Activated CD4-positive, alpha-beta T cell treated with anti-CD3 and anti-CD28 coated beads, Interleukin-2, amount 50 U/mL, for 16 hours (primary cell): ENCODE results near the gene EPGN.
A peak's percentile ranks its signal among the peaks of the same experiment; 100 is the strongest.

Source experiments
- DNase-seq: peaks from one replicate; pipeline ENCODE4 v3.0.0-alpha.2; 2020

Gene EPGN, protein sequence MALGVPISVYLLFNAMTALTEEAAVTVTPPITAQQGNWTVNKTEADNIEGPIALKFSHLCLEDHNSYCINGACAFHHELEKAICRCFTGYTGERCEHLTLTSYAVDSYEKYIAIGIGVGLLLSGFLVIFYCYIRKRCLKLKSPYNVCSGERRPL

DNA sequence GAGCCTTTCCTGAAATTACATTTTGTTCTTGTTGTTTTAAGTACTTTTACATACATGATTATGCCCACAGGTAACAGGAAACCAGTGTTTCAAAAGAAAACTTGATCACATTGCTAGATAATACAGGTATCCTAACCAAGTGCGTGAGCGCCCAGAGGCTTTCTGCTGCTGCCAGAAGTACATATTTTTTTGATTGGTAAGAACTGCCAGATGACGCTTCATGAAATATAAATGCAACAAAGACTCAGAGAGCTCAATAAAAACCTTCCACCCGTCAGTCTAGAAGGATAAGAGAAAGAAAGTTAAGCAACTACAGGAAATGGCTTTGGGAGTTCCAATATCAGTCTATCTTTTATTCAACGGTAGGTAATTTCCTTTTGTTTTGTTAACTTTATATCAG lies at the start of gene EPGN:
EPGN (plus strand) TSS at position 256 of the 400 bp plus-strand sequence; CDS start at position 320, 64 bp downstream.
- peak; percentile 15 for DNase-seq

DNA sequence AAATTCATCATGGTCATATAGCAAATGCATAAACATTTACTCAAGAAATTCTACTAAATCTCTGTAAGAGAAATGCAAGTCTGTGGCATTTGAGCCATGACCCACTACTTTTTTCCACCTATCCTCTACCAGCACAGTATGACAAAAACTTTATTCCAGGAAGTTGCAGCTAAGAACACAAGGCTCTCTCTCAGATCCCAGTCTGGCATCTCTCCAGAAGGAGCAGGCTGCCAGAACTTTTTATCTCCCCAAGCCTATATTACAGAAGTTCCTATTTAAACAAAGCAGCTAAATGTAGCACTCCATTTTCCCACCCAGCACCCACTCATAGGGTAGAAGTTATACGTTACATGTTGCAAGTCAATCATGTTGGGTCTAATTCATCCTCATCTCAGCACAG lies 49.3 kb upstream of the EPGN start:
- no peak for DNase-seq

DNA sequence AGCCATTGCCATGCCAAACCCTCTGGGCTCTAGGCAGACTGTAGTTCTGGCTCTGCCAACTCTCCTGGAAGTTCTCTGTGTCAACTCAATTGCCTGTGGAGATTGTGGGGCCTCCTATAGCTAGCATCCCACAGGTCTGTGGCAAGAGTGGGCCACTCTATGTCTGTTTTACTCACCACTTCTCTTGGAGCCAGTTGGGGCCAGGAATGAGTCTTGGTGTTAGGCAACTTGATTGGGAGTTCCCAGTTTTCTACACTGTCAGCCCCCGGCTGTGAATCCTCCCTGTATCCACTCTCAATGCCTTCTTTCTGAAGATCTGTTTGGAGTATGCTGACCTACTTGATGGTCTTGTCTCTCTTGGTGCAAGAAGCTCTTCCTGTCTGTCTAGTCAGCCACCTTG lies 48.2 kb upstream of the EPGN start:
- no peak for DNase-seq

DNA sequence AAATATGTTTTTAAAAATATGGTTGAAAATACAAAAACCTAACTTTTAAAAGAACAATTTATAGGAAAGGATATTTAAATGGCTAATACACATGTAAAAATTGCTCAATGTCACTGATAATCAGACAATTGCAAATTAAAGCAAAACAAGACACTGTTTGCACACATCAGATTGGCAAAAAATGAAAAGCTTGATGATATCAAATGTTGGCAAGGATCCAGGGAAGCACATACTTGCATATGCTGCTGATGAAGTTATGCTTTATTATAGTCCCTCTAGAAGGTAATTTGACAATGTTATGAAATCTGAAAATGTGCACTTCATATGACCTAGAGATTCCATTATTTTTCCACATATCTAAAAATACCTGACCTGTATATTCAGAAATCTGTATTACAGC lies 45.7 kb upstream of the EPGN start:
- no peak for DNase-seq

GRCh38 chr4:74263551-74263950 lies 44.7 kb upstream of the EPGN start:
- DNase-seq = no peak

DNA sequence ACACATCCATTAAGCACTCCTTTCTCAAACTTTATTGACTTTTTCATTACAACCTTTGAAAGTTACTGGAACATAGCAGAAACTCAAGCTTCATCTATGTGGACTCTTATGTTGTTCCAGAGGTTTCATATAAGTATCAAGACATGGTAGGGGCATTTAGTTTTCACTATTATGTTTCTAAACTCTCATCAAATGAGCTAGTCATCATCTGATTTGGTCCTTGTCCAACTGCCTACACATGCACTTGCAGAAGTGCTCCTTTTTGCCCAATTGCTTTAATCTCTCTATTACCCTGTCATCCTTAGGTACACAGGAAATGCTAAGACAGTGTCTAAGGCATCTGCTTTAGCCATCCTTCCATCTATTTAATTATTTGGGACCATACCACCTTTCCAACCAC lies 42.2 kb upstream of the EPGN start:
- no peak for DNase-seq

- no peak for DNase-seq
Measured at GRCh38 chr4:74267998-74268606, 40.2 kb upstream of the EPGN start.

DNA sequence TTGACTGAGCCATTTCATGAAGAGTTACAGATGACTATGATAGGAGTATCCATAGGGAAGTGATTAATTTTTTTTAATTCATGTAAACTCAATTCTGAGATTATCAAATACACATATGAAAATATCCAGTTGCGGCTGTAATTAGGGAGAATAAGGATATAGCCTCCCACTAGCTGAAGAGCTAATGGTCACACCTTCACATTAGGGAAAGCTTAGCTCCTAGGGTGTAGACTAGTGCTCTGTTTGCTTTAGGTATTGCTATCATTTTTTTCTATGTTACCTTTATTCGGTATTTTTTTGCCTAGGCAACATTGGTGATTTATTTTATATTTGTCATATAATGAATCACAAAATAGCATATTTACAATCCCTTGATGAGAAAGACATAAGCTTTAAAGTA lies 39.6 kb upstream of the EPGN start:
- no peak for DNase-seq

DNA sequence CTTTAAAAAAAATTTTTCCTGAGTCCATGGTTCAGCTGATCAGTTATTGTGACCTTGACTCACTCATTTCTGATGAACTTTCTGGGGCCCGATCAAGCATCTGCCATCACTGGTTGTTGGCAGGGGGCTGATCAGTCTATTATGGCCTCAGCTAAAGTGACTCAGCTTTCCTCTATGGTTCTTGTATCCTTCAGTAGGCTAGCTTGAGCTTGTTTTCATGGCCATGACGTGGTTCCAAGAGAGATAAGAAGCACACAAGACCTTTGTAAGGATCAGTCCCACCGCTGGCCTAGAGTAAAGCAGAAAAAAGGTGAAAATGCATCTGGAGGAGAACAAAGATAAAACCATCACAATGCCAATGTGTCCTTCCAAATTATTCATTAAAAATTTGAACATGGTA lies 29.8 kb upstream of the EPGN start:
- no peak for DNase-seq

- no peak for DNase-seq
Measured at GRCh38 chr4:74279716-74280115, 28.6 kb upstream of the EPGN start.

DNA sequence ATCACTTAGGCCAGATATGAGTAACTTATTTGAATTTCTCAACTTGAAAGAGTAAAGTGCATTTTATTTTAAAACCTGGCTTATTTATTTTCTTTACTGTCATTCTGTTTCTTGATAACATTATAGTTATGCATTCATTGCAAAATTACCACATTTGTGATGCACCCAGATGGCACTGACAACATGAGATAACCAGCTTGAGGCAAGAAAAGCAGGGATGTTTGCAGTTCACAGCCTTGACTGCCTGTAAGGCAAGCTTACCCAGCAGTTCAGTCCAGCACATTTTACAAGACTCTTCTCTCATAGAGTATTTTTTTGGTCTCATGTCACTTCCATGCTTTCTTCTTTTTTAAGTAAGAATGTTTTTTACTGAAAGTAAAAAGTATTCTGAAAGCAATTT lies 25.3 kb upstream of the EPGN start:
- DNase-seq = no peak

DNA sequence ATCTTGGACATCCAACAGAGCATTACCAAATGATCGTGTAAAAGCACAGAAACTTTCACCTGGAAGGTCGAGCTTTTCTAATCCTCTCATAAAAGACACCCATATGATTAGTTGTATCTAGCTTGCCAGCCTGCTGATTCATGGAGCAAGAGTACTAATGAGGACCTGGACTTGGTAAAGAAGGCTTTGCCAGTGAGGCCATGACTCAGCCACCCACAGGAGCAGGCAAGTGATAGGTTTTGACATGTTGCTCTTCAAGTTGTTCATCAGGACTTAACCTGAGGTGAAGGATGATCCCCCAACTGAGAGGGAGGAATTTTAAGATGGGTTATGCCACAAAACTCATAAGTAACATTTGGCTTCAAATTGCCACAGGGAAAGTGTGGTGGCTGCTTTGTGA lies 24.7 kb upstream of the EPGN start:
- no peak for DNase-seq

- no peak for DNase-seq
Measured at GRCh38 chr4:74284053-74284452, 24.2 kb upstream of the EPGN start.

DNA sequence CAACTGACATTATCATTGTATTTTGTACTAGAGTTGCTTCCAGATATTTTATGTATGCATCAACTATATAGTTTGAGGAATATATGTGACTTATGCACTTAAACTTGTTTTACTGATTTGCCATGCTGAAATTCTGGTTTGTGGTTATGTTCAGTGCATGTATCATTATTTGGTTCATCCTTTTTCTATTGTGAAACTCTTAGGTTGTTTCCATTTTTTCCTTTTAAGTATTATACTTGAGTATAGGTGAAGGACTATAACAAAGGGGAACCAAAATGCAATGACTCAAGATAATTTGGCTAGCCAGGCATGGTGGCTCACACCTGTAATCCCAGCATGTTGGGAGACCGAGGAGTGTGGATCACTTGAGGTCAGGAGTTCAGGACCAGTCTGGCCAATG lies 21.1 kb upstream of the EPGN start:
- DNase-seq = no peak

- no peak for DNase-seq
Measured at GRCh38 chr4:74287791-74288190, 20.5 kb upstream of the EPGN start.

DNA sequence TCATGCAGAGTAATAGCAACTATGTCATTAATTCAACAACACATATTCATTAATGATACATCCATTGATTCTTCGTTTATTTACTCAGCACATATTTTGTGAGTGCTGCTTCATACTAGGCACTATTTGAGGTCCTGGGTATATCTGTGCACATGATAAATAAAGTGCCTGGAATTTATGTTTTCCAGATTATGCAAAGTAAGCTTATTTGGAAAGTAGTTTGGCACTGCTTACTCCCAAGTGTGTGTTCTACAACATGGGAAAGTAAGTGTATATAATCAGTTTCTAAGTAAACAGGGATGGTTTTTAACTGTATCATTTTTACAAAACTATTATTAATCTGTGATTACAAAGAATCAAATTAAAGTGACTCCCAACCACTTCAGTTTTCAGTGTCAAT lies 16.8 kb upstream of the EPGN start:
- DNase-seq = no peak

- no peak for DNase-seq
Measured at GRCh38 chr4:74292111-74292870, 16.0 kb upstream of the EPGN start.

DNA sequence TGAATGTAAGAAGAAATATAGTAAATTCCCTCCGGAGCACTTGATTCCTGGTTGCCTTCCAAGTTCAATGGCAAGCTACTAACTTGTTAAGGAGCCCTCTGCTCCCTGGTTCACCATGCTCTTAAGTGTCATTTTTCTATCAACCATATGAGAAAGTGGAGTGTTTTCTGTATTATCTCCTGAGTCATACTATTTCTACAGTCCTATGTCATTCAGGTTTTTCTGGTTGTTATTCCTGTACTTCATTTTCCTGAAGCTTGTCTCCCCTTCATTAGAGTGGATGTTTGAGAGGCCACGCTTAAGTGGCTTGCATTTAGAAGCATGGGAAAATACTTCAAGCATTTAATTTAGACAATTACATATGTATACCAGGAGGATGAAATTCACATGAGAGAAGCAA lies 14.7 kb upstream of the EPGN start:
- no peak for DNase-seq

GRCh38 chr4:74294681-74295080 lies 13.6 kb upstream of the EPGN start:
- no peak for DNase-seq

- no peak for DNase-seq
Measured at GRCh38 chr4:74297539-74297938, 10.7 kb upstream of the EPGN start.

GRCh38 chr4:74304095-74304625 lies 4.1 kb upstream of the EPGN start:
- DNase-seq = no peak

DNA sequence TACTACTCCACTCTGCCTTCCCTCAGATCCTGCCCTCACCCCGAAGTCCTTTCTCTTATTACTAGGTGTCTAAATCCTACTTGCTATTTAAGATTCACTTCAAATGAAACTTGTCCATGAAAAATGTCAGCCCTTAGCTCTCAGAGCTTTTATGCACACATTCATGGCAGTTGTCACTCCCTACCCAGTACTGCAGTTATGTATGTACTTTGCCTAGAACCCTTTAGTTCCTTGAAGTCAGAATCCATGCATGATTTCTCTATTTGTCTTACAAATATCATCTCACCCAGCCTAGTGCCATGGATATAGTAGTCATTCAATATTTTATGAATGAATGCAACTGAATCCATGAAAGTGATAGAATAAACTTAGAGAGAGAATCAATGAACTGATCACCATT lies 3.3 kb upstream of the EPGN start:
- no peak for DNase-seq

DNA sequence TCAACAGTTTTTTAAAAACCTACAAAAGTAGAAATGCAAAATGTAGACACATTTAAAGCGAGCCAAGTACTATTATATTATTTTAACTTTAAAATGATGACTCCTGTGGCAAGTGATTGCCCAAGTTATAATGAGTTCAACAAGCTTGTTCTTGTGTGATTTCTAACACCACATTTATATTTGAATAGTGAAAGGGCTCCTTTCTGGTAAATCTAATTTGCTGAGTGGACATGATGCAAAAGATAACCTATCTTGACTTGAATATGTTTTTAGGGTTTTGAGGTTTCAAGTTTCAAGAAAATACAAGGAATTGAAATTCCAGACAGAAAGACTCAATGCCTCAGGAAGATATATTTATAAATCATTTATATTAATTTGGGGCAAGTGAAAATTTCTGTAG lies 1.1 kb upstream of the EPGN start:
- DNase-seq = no peak

GRCh38 chr4:74309223-74309622 lies 953 bp downstream of the EPGN start:
- no peak for DNase-seq
